Neural cell (in vitro differentiated cells): Measurements from ENCODE around the gene HDHD2.

Source experiments
- CTCF ChIP-seq: fragments of 450-650 bp; IDR thresholded peaks from 2 replicates; pipeline ENCODE4 v1.5.1; 2014; ENCODE audit warnings: antibody characterized with exemption, mild to moderate bottlenecking, moderate library complexity; ENCODE audit not compliant: poor library complexity, severe bottlenecking
- EZH2 ChIP-seq: fragments of 200-600, 300-800 bp; shearing (Covaris generic), sonication (generic); IDR thresholded peaks from 2 replicates; pipeline ENCODE4 v1.6.1; 2014; ENCODE audit warnings: antibody characterized with exemption, low read length, borderline replicate concordance, mild to moderate bottlenecking; ENCODE audit not compliant: insufficient read depth, poor library complexity, severe bottlenecking
- POLR2AphosphoS5 ChIP-seq: IDR thresholded peaks from 2 replicates; pipeline ENCODE4 v1.6.1; 2012
- SMC3 ChIP-seq: fragments of 450-650 bp; conservative IDR thresholded peaks from 2 replicates; pipeline ENCODE4 v1.6.1; 2014; ENCODE audit warnings: antibody characterized with exemption, mild to moderate bottlenecking, moderate library complexity; ENCODE audit not compliant: poor library complexity

- no peak for TF ChIP-seq SMC3
- no peak for TF ChIP-seq EZH2
- TF ChIP-seq CTCF, result no peak
- no peak for TF ChIP-seq POLR2AphosphoS5
Observed at GRCh38 chr18:47163241-47163640, 12.9 kb upstream of the HDHD2 start.
